HepG2 (cell line): Measurements from ENCODE around the gene KCNMA1. TPM values are rescaled to one million over a fixed set of nuclear protein-coding genes. Genes with fewer than 3 reads are reported as not detected.

ENCODE experiments used
- ATAC-seq: fragments of 200-7000 bp; cut with Tn5 transposase; 3 replicates; pipeline ENCODE4 v1.9.1; 2020; ENCODE audit warnings: mild to moderate bottlenecking, moderate library complexity
- BruUV-seq: library from RNA; stranded (reverse); fragments of 400-500 nt; replicated peaks from 2 replicates; lab custom pipeline; 2021; lab: Mats Ljungman, UMichigan
- CTCF ChIA-PET: fragments of 300-600 bp; formaldehyde crosslinking; extraction: SDS; loops from one replicate; lab custom pipeline; 2021; ENCODE audit warnings: low total read pairs, inconsistent platforms, low intra/inter-chr PET ratio; lab: Yijun Ruan, JAX
- POLR2A ChIA-PET: fragments of 350-600 bp; sonication (Branson Sonifier 250); formaldehyde crosslinking; loops from one replicate; lab custom pipeline; 2020; ENCODE audit warnings: antibody characterized with exemption, inconsistent platforms; lab: Yijun Ruan, JAX
- DNase-seq: peaks from one replicate; pipeline ENCODE4 v3.0.0-alpha.2; 2015; ENCODE audit warnings: low spot score
- FAIRE-seq: peaks from 3 replicates; lab custom pipeline; 2011; peaks lifted over from hg19 to GRCh38; lab: Jason Lieb, UNC
- H2AFZ ChIP-seq: one replicate; pipeline ENCODE4 v1.6.1; 2011; ENCODE audit warnings: low read length, inconsistent platforms
- H3K27ac ChIP-seq: fragments of 300-600 bp; 3 replicates; pipeline ENCODE4 v1.8.0; 2011; ENCODE audit warnings: mixed run types, mild to moderate bottlenecking, mixed read lengths, low read length, inconsistent platforms; ENCODE audit not compliant: insufficient read depth; ENCODE audit errors: extremely low read length
- H3K27me3 ChIP-seq, 2 experiments: fragments of 200-600 bp in 1 of 2; 2 replicates in 1 of 2; 3 replicates in 1 of 2; pipeline versions ENCODE4 v1.6.0 to v1.8.0; 2011; ENCODE audit warnings: low read length in 2 of 2, mild to moderate bottlenecking in 2 of 2, moderate library complexity in 2 of 2, inconsistent platforms in 1 of 2; ENCODE audit not compliant: insufficient read depth in 2 of 2, control insufficient read depth in 1 of 2
- H3K36me3 ChIP-seq, 2 experiments: fragments of 200-600 bp in 1 of 2; replicated peaks in 1 of 2; 2 replicates in 1 of 2; 3 replicates in 1 of 2; pipeline versions ENCODE4 v1.5.1 to v1.8.0; 2011; ENCODE audit warnings: low read length in 2 of 2, inconsistent platforms in 1 of 2; ENCODE audit not compliant: insufficient read depth in 2 of 2, control insufficient read depth in 1 of 2
- H3K4me1 ChIP-seq: 2 replicates; pipeline ENCODE4 v1.5.1; 2012; ENCODE audit warnings: low read length, inconsistent platforms; ENCODE audit not compliant: insufficient read depth
- H3K4me2 ChIP-seq: 2 replicates; pipeline ENCODE4 v1.6.0; 2011; ENCODE audit warnings: low read depth, low read length, inconsistent platforms
- H3K4me3 ChIP-seq, 3 experiments: fragments of 200-600 bp in 1 of 3; sonication (generic), shearing (Covaris generic) in 1 of 3; replicated peaks in 1 of 3; 2 replicates each; pipeline ENCODE4 v1.5.1; 2011 to 2016; ENCODE audit warnings: low read length in 3 of 3, inconsistent platforms in 2 of 3, low read depth in 2 of 3, mild to moderate bottlenecking in 2 of 3, control low read depth in 1 of 3, mixed read lengths in 1 of 3; ENCODE audit not compliant: insufficient read depth in 1 of 3
- H3K79me2 ChIP-seq: one replicate; pipeline ENCODE4 v1.6.1; 2011; ENCODE audit warnings: low read length, inconsistent platforms; ENCODE audit not compliant: insufficient read depth
- H3K9ac ChIP-seq: 2 replicates; pipeline ENCODE4 v1.6.0; 2011; ENCODE audit warnings: mild to moderate bottlenecking, low read depth, low read length, inconsistent platforms; ENCODE audit not compliant: insufficient read depth
- H3K9me3 ChIP-seq: 2 replicates; pipeline ENCODE4 v1.5.1; 2012; ENCODE audit warnings: mild to moderate bottlenecking, low read length
- H4K20me1 ChIP-seq: 2 replicates; pipeline ENCODE4 v1.6.0; 2011; ENCODE audit warnings: inconsistent platforms, mild to moderate bottlenecking, low read length, moderate library complexity; ENCODE audit not compliant: insufficient read depth
- CEBPG ChIP-seq: IDR thresholded peaks from 2 replicates; pipeline ENCODE4 v1.6.1; 2016
- DBP ChIP-seq: sonication (generic); formaldehyde crosslinking; IDR thresholded peaks from 2 replicates; pipeline ENCODE4 v1.4.0; 2020; ENCODE audit warnings: missing genetic modification reagents; ENCODE audit errors: not compliant biosample characterization
- FOXO1 ChIP-seq: sonication (generic); formaldehyde crosslinking; IDR thresholded peaks from 2 replicates; pipeline ENCODE4 v1.4.0; 2020; ENCODE audit warnings: missing genetic modification reagents
- IRF1 ChIP-seq: sonication (generic); formaldehyde crosslinking; IDR thresholded peaks from 2 replicates; pipeline ENCODE4 v1.4.0; 2020; ENCODE audit warnings: low read depth, mild to moderate bottlenecking, missing genetic modification reagents
- MAFF ChIP-seq: IDR thresholded peaks from 2 replicates; pipeline ENCODE4 v1.6.1; 2011; ENCODE audit warnings: low read depth, low read length, improper control_type of control experiment
- MAFK ChIP-seq, 2 experiments: IDR thresholded peaks in 1 of 2; conservative IDR thresholded peaks in 1 of 2; 2 replicates each; pipeline ENCODE4 v1.6.1; 2011; ENCODE audit warnings: improper control_type of control experiment in 2 of 2, low read length in 2 of 2
- NR2C2 ChIP-seq: sonication (generic); formaldehyde crosslinking; IDR thresholded peaks from 2 replicates; pipeline ENCODE4 v1.4.0; 2020; ENCODE audit warnings: missing genetic modification reagents, mild to moderate bottlenecking, moderate library complexity, borderline replicate concordance
- SAP130 ChIP-seq: IDR thresholded peaks from 2 replicates; pipeline ENCODE4 v1.6.1; 2016; ENCODE audit warnings: low read depth
- SP2 ChIP-seq: sonication (generic); formaldehyde crosslinking; IDR thresholded peaks from 2 replicates; pipeline ENCODE4 v1.5.1; 2020; ENCODE audit warnings: mild to moderate bottlenecking, missing genetic modification reagents
- ZBTB37 ChIP-seq: sonication (generic); formaldehyde crosslinking; IDR thresholded peaks from 2 replicates; pipeline ENCODE4 v1.4.0; 2020; ENCODE audit warnings: mild to moderate bottlenecking, missing genetic modification reagents
- ZMAT5 ChIP-seq: sonication (generic); formaldehyde crosslinking; IDR thresholded peaks from 2 replicates; pipeline ENCODE4 v1.5.0; 2020; ENCODE audit warnings: mild to moderate bottlenecking, low read depth, missing genetic modification reagents, borderline replicate concordance
- WGBS: methylation state at CpG from one replicate; pipeline ENCODE4 v1.1.6; 2017; ENCODE audit warnings: low lambda C conversion rate; 5-methylcytosine and 5-hydroxymethylcytosine counted together
- in situ Hi-C: cut with HindIII; loops from 2 replicates; pipeline ENCODE4 v1.10.0; 2017; ENCODE audit warnings: low pct_unique_long_range_greater_than_20kb; ENCODE audit not compliant: extremely low pct_ligation_motif_present
- intact Hi-C: fragments of 100-400 bp; cut with micrococcal nuclease; formaldehyde crosslinking; loops from one replicate; pipeline ENCODE4 v1.10.0; 2022; ENCODE audit not compliant: unreplicated experiment
- polyA plus RNA-seq, 8 experiments: library from polyadenylated mRNA; depleted of rRNA in 3 of 8; stranded (reverse) in 7 of 8; unstranded in 1 of 8; fragments of >200 nt; fragmentation: Illumina TruSeq in 4 of 8; extraction: Trizol in 4 of 8; gene quantifications; 2 replicates each; pipeline versions ENCODE4 v1.2.1 to v1.2.3, GENCODE V29; 2011 to 2016; ENCODE audit warnings: low read depth in 4 of 8, missing spikeins in 1 of 8, mixed read lengths in 1 of 8; ENCODE audit not compliant: insufficient read depth in 1 of 8
- total RNA-seq, 5 experiments: library from RNA; depleted of rRNA; stranded (reverse); fragments of >200 nt; fragmentation: Illumina TruSeq; extraction: Trizol; gene quantifications; 2 replicates each; pipeline ENCODE4 v1.2.3, GENCODE V29; 2016; ENCODE audit warnings: low read depth in 1 of 5

The KCNMA1 gene
- total and polyA plus RNA-seq, 2 of the 13 experiments (the other 11 are each of a cell fraction or from before 2014, with no cell fraction given): 0.02 TPM; not detected in 1

- TF ChIP-seq ZBTB37 (no peak), DBP (CRISPR knock-in tag) (no peak), FOXO1 (no peak), SAP130 (CRISPR knock-in tag) (no peak), ZMAT5 (CRISPR knock-in tag) (no peak), IRF1 (CRISPR knock-in tag) (no peak)
Observed at GRCh38 chr10:77448226-77448625, 189.4 kb downstream of the KCNMA1 start (continued).

- Histone ChIP-seq H3K9ac (no peak overlapping the region), H3K36me3 (no peaks in the 10 kb centered on the region), H3K79me2 (no peaks in the 10 kb centered on the region), H3K4me2 (no peak overlapping the region), H3K9me3 (no peaks in the 10 kb centered on the region), H2AFZ (no peak overlapping the region), H3K27me3 (no peaks in the 10 kb centered on the region; a peak in 2 of 5 replicates), H3K4me3 (no peak overlapping the region), H4K20me1 (no peaks in the 10 kb centered on the region), H3K4me1 (peaks cover 10% of the 10 kb centered on the region), H3K27ac (no peak overlapping the region)
- BruUV-seq: no TSS peak
- intact Hi-C loops: no loop called here
- in situ Hi-C loops: no loop called here
- ChIA-PET CTCF (no interaction called here), POLR2A (no interaction called here)
- no peak for DNase-seq
- no peak for ATAC-seq
- no peak for TF ChIP-seq SP2 (CRISPR knock-in tag)
- TF ChIP-seq MAFK (conservative IDR thresholded peaks at IDR 0.05 in 1 of 2, IDR thresholded peaks at IDR 0.05 in 1 of 2; ENCODE audit: low read length in 2 of 2): peak in 1 of 2 experiments; percentile 63; a peak in 2 of 4 replicates
- no peak for TF ChIP-seq CEBPG (CRISPR knock-in tag)
- no peak for TF ChIP-seq NR2C2
- TF ChIP-seq MAFF: 0 out of 2 replicates have a peak, but pooled peaks have one; percentile 43
- no peak for FAIRE-seq
- 22% methylated on average over 4 of the region's 4 CpGs for WGBS
Observed at GRCh38 chr10:77446700-77447099, 190.9 kb downstream of the KCNMA1 start.
